ENCODE data around the gene KIFBP.

DNA sequence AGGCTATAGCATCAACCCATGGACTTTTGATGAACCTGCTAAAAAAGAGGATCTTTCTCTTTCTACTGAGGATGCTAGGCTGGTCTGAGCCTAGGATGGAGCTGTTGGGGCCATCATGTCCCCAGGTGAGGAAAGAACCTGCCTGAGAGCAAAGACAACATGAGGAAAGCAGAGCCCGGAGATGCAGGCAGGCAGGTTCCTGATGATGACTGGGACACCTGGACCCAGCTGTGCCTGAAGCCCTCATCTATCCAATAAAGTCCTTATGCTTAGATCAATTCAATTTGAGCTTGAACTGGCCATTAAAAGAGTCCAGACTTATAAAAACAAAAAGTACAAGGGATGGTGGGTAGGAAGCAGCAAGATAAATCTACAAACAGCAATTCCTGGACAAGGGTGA, 48.9 kb downstream of the KIFBP start:
- TF ChIP-seq, protein P1, sequence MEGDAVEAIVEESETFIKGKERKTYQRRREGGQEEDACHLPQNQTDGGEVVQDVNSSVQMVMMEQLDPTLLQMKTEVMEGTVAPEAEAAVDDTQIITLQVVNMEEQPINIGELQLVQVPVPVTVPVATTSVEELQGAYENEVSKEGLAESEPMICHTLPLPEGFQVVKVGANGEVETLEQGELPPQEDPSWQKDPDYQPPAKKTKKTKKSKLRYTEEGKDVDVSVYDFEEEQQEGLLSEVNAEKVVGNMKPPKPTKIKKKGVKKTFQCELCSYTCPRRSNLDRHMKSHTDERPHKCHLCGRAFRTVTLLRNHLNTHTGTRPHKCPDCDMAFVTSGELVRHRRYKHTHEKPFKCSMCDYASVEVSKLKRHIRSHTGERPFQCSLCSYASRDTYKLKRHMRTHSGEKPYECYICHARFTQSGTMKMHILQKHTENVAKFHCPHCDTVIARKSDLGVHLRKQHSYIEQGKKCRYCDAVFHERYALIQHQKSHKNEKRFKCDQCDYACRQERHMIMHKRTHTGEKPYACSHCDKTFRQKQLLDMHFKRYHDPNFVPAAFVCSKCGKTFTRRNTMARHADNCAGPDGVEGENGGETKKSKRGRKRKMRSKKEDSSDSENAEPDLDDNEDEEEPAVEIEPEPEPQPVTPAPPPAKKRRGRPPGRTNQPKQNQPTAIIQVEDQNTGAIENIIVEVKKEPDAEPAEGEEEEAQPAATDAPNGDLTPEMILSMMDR (conservative IDR thresholded peaks at IDR 0.05 in 1 of 2, IDR thresholded peaks at IDR 0.05 in 1 of 2; ENCODE audit: low read depth in 1 of 2, low read length in 2 of 2) = no peak
- no peak for TF ChIP-seq EZH2 (IDR thresholded peaks at IDR 0.05; ENCODE audit: low read length, missing control alignments)
